Ascending aorta (tissue), 2 donors: ENCODE data around the gene CDYL2. TPM values are rescaled to one million over a fixed set of nuclear protein-coding genes. Genes with fewer than 3 reads are reported as not detected.

ENCODE experiments used
- DNase-seq, 2 donors: peaks; one replicate each; pipeline ENCODE4 v3.0.0-alpha.2; 2019; ENCODE audit warnings: low spot score in 2 of 2
- H3K27ac ChIP-seq, 2 donors: fragments of 200-600 bp; sonication (generic); one replicate each; pipeline ENCODE4 v1.5.1; 2016 to 2017; ENCODE audit warnings: mild to moderate bottlenecking in 1 of 2
- H3K27me3 ChIP-seq: fragments of 200-600 bp; sonication (generic); one replicate; pipeline ENCODE4 v1.5.1; 2017
- H3K36me3 ChIP-seq, 2 donors: fragments of 200-600 bp; sonication (generic); one replicate each; pipeline ENCODE4 v1.5.1; 2016
- H3K4me1 ChIP-seq, 2 donors: fragments of 200-600 bp; sonication (generic); one replicate each; pipeline ENCODE4 v1.5.1; 2016 to 2017; ENCODE audit warnings: mild to moderate bottlenecking in 1 of 2
- H3K4me3 ChIP-seq, 2 donors: fragments of 200-600 bp; sonication (generic); one replicate each; pipeline ENCODE4 v1.5.1; 2016 to 2017; ENCODE audit warnings: mild to moderate bottlenecking in 1 of 2
- H3K9me3 ChIP-seq, 2 donors: fragments of 200-600 bp; sonication (generic); one replicate each; pipeline ENCODE4 v1.5.1; 2016
- CTCF ChIP-seq, 3 experiments: fragments of 200-600 bp in 2 of 3; fragments of 450-650 bp in 1 of 3; sonication (generic) in 2 of 3; IDR thresholded peaks; one replicate each; pipeline ENCODE4 v1.5.1; 2016 to 2019; ENCODE audit warnings: antibody characterized with exemption in 3 of 3, mild to moderate bottlenecking in 1 of 3, moderate library complexity in 1 of 3
- intact Hi-C: fragments of 100-400 bp; cut with DNase I; formaldehyde crosslinking; loops from one replicate; pipeline ENCODE4 v1.15.1; 2023
- total RNA-seq: library from RNA; depleted of rRNA; stranded (reverse); fragments of >200 nt; gene quantifications from one replicate; pipeline ENCODE4 v1.1.0, GENCODE V29; 2016

Gene CDYL2
- total RNA-seq = 5.0 TPM

DNA sequence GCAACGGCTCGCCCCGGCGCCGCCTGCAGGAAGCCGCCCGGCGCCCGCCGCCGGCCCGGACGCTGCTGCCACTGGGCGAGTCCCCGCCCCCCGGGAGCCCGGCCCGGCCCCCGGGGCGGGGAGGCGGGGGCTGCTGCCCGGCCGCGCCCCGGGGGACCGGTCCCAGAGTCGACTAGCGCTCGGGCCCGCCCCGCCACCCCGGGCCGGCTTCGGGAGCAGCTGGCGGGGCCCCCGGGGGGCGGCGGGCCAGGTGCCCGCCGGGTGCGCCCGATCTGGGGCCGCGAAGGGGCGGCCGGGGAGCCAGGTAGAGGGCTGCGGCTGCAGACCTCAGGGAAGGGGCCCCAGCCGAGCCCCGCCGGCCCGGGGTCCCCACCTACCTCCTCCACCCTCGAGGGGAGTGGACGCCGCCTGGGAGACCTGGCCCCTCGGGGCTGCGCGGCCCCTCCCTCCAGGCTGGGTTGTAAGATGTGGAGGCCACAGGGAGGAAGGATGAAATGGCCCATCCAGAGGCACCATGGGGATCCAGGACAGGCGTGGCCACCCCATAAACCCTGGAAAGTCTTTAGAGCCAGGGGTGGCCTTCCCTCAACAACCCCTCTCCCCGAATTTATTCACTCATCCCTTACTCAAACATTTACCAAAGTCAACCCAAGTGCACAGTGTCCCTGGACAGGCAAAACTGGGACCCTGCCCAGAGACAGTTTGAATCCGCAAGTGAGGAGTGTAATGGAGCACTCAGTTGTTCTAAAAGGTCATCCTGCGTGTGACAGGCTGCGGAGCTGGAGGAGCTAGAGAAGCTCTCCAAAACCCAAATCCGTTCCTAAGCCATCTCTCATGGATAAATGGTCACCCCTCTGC is at the start of gene CDYL2:
Gene CDYL2, minus strand, starts transcription at position 73 of the 858 bp plus-strand sequence. CDS start 425 bp downstream, outside the sequence.
- no peak for TF ChIP-seq CTCF (IDR thresholded peaks at IDR 0.05)
- no peaks in the 10 kb centered on the region for H3K9me3 ChIP-seq
- intact Hi-C loops = loop anchor here (5.0 to 10.0 kb wide), 2 partner anchors 200 to 262 kb away; partner anchors contain the start of genes CENPN, CMC2 and DYNLRB2
- no peaks in the 10 kb centered on the region for H3K4me1 ChIP-seq
- H3K4me3 ChIP-seq = peak within 1 kb of the TSS; percentile 70 to 77
- H3K36me3 ChIP-seq = no peaks in the 10 kb centered on the region
- H3K27ac ChIP-seq = no peak within 1 kb of the TSS
- no peak for DNase-seq
- no peaks in the 10 kb centered on the region for H3K27me3 ChIP-seq

- Histone ChIP-seq H3K27me3 (no peaks in the 10 kb centered on the region), H3K4me1 (no peaks in the 10 kb centered on the region), H3K36me3 (no peaks in the 10 kb centered on the region), H3K27ac (no peak overlapping the region), H3K9me3 (no peaks in the 10 kb centered on the region), H3K4me3 (no peak overlapping the region)
- no peak for DNase-seq
- TF ChIP-seq CTCF (IDR thresholded peaks at IDR 0.05) = no peak
- intact Hi-C loops = no loop called here
Observed at GRCh38 chr16:80852261-80852872, 48.0 kb upstream of the CDYL2 start.

DNA sequence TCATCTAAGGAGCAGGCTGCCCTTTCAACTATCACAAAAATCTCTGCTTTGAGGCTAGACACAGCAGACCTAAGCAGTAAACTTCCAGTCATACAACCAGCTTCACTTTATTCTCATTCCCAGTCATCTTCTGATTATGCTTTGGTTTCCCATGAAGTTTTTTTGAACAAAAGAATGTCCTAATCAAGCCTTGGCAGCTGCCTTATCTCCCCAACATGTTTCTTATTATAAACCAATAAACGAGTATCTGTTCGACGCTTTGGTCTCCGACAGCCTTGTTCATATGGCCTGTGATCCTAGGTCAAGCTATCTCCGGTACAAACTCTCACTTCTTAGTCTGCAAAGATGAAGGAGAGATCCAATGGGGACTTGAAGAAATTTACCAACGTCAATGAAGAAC is 47.4 kb upstream of the CDYL2 start:
- Histone ChIP-seq H3K9me3 (no peaks in the 10 kb centered on the region), H3K4me3 (no peak overlapping the region), H3K27me3 (no peaks in the 10 kb centered on the region), H3K27ac (no peak overlapping the region), H3K4me1 (no peaks in the 10 kb centered on the region), H3K36me3 (no peaks in the 10 kb centered on the region)
- no peak for DNase-seq
- no peak for TF ChIP-seq CTCF (IDR thresholded peaks at IDR 0.05)
- intact Hi-C loops = no loop called here

- H3K9me3 ChIP-seq = no peaks in the 10 kb centered on the region
- intact Hi-C loops = no loop called here
- H3K27ac ChIP-seq = no peak overlapping the region
- no peak for TF ChIP-seq CTCF (IDR thresholded peaks at IDR 0.05)
- no peak for DNase-seq
- H3K4me1 ChIP-seq = no peaks in the 10 kb centered on the region
- no peaks in the 10 kb centered on the region for H3K27me3 ChIP-seq
- no peaks in the 10 kb centered on the region for H3K36me3 ChIP-seq
- H3K4me3 ChIP-seq = no peak overlapping the region
Observed at GRCh38 chr16:80850757-80851156, 46.4 kb upstream of the CDYL2 start.

- intact Hi-C loops = no loop called here
- H3K9me3 ChIP-seq = peaks cover 0 to 9% of the 10 kb centered on the region in 2 donors
- no peak overlapping the region for H3K27ac ChIP-seq
- no peak for TF ChIP-seq CTCF (IDR thresholded peaks at IDR 0.05)
- DNase-seq = no peak
- no peaks in the 10 kb centered on the region for H3K27me3 ChIP-seq
- H3K4me3 ChIP-seq = no peak overlapping the region
- no peaks in the 10 kb centered on the region for H3K4me1 ChIP-seq
- no peaks in the 10 kb centered on the region for H3K36me3 ChIP-seq
Observed at GRCh38 chr16:80848862-80849261, 44.5 kb upstream of the CDYL2 start.
